Endodermal cell (in vitro differentiated cells): ENCODE measurements around the gene GRIK3. TPM values are rescaled to one million over a fixed set of nuclear protein-coding genes. Genes with fewer than 3 reads are reported as not detected.

Experiments used
- DNase-seq: peaks from one replicate; pipeline ENCODE4 v3.0.0-alpha.2; 2017
- H3K27ac ChIP-seq: 2 replicates; pipeline ENCODE4 v1.5.1; 2013; ENCODE audit warnings: mild to moderate bottlenecking, low read depth, low read length, moderate library complexity
- H3K27me3 ChIP-seq: 2 replicates; pipeline ENCODE4 v1.6.1; 2013; ENCODE audit warnings: mild to moderate bottlenecking, low read length, moderate library complexity; ENCODE audit not compliant: insufficient read depth, control insufficient read depth, poor library complexity, severe bottlenecking
- H3K36me3 ChIP-seq: 2 replicates; pipeline ENCODE4 v1.7.0; 2013; ENCODE audit warnings: mild to moderate bottlenecking, low read length, moderate library complexity; ENCODE audit not compliant: control insufficient read depth, insufficient read depth
- H3K4me1 ChIP-seq: one replicate; pipeline ENCODE4 v1.7.0; 2013; ENCODE audit warnings: low read length; ENCODE audit not compliant: control insufficient read depth, insufficient read depth
- H3K4me3 ChIP-seq: 2 replicates; pipeline ENCODE4 v1.5.1; 2013; ENCODE audit warnings: mild to moderate bottlenecking, low read length, moderate library complexity
- H3K9ac ChIP-seq: 2 replicates; pipeline ENCODE4 v1.6.1; 2013; ENCODE audit warnings: mild to moderate bottlenecking, low read length, moderate library complexity; ENCODE audit not compliant: poor library complexity, severe bottlenecking; ENCODE audit errors: extremely low read depth
- H3K9me3 ChIP-seq: 2 replicates; pipeline ENCODE4 v1.6.1; 2013; ENCODE audit warnings: mild to moderate bottlenecking, low read length, moderate library complexity; ENCODE audit not compliant: control insufficient read depth
- H3K27ac Mint-ChIP-seq: 2 replicates; pipeline ENCODE4 v1.8.0; 2020; ENCODE audit warnings: mixed read lengths
- H3K27me3 Mint-ChIP-seq: 2 replicates; pipeline ENCODE4 v1.8.0; 2021; ENCODE audit warnings: mild to moderate bottlenecking, mixed read lengths; ENCODE audit not compliant: insufficient read depth
- H3K36me3 Mint-ChIP-seq: 2 replicates; pipeline ENCODE4 v1.8.0; 2020; ENCODE audit warnings: low read depth, mixed read lengths
- H3K4me1 Mint-ChIP-seq: 2 replicates; pipeline ENCODE4 v1.8.0; 2020; ENCODE audit warnings: mixed read lengths
- H3K4me3 Mint-ChIP-seq: 2 replicates; pipeline ENCODE4 v1.8.0; 2020; ENCODE audit warnings: mild to moderate bottlenecking, moderate library complexity, mixed read lengths
- H3K9me3 Mint-ChIP-seq: 2 replicates; pipeline ENCODE4 v1.8.0; 2020; ENCODE audit warnings: mild to moderate bottlenecking, mixed read lengths
- WGBS, 2 experiments: methylation state at CpG; one replicate each; pipeline versions ENCODE4 v1.1.5 to v1.1.7; 2013; ENCODE audit warnings: missing lambda C conversion rate in 2 of 2, mixed read lengths in 1 of 2; ENCODE audit not compliant: insufficient coverage in 1 of 2, insufficient read length in 1 of 2; 5-methylcytosine and 5-hydroxymethylcytosine counted together
- total RNA-seq, 2 donors: library from RNA; stranded (reverse); fragmentation: NEBNext Ultra II Directional in 1 of 2; extraction: Animal tissue kit (Norgen Biotek cat#: 25700) in 1 of 2; gene quantifications; 2 replicates in 1 of 2; 3 replicates in 1 of 2; pipeline ENCODE4 v1.2.1, GENCODE V29; 2021
- TF ChIP-seq, protein P1 (sequence below): fragments of 200-600 bp; sonication (generic); conservative IDR thresholded peaks from 2 replicates; pipeline ENCODE4 v1.5.0; 2021; ENCODE audit warnings: antibody characterized with exemption, mild to moderate bottlenecking

The GRIK3 gene
- total RNA-seq, 2 donors from 2014 or later, result 13.4 to 32.4 TPM

DNA sequence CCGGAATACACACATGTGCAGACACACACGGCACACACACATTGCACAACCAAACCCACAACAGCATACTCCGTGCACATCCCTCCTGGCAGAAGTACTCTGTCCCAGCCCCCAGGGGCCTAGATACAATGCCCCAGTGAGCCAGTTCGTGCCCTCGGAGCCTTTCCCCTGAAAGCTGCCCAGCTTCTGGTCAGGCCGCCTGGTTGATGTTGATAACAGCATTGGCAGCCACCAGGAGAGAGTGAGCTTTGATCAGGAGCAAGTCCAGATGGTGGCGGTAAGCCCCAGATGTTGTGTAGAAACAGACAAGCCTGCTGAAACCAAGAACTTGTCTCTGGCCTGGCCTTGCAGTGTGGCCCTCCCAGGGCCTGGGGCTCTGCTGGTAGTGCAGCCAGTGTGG, 109.1 kb downstream of the GRIK3 start:
- Histone ChIP-seq H3K27ac (no peak overlapping the region), H3K27me3 (no peaks in the 10 kb centered on the region), H3K9ac (no peak overlapping the region), H3K36me3 (no peaks in the 10 kb centered on the region), H3K9me3 (no peaks in the 10 kb centered on the region), H3K4me3 (no peak overlapping the region), H3K4me1 (no peaks in the 10 kb centered on the region)
- no peak for DNase-seq
- no peak overlapping the region for H3K4me3 Mint-ChIP-seq
- H3K9me3 Mint-ChIP-seq, result no peaks in the 10 kb centered on the region
- H3K36me3 Mint-ChIP-seq, result no peaks in the 10 kb centered on the region
- WGBS, 2 experiments, result 89 to 97% methylated on average over 3 to 7 of the region's 7 CpGs
- TF ChIP-seq, protein P1, sequence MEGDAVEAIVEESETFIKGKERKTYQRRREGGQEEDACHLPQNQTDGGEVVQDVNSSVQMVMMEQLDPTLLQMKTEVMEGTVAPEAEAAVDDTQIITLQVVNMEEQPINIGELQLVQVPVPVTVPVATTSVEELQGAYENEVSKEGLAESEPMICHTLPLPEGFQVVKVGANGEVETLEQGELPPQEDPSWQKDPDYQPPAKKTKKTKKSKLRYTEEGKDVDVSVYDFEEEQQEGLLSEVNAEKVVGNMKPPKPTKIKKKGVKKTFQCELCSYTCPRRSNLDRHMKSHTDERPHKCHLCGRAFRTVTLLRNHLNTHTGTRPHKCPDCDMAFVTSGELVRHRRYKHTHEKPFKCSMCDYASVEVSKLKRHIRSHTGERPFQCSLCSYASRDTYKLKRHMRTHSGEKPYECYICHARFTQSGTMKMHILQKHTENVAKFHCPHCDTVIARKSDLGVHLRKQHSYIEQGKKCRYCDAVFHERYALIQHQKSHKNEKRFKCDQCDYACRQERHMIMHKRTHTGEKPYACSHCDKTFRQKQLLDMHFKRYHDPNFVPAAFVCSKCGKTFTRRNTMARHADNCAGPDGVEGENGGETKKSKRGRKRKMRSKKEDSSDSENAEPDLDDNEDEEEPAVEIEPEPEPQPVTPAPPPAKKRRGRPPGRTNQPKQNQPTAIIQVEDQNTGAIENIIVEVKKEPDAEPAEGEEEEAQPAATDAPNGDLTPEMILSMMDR, result no peak
- no peak overlapping the region for H3K27ac Mint-ChIP-seq
- peaks cover 11% of the 10 kb centered on the region for H3K4me1 Mint-ChIP-seq
- peaks cover 2% of the 10 kb centered on the region for H3K27me3 Mint-ChIP-seq

DNA sequence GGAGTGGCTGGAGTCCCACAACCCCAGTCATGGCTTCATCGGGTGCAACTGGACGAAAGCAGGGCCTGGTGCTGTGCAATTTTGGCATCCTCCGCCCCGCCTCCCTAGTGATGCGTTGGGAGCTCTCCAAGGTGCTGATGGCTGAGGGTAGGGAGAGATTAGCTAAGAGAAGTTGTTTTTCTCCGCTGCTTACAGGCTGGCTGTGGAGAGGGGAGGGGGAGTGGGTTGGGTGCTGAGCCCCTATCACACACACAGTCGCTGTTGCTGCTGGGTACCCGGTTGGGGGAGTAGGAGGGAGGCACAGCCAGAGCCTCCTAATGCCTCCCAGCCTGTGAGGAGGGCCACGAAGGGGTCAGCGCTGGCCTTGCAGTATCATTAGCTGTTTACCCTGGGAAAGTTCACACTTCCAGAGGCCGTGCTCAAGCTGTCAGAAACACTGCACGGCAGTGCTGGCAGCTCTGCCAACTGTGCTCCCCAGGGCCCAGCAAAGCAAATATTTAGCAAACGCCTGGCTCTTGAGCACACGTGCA, 110.0 kb downstream of the GRIK3 start:
- no peak overlapping the region for H3K27ac Mint-ChIP-seq
- TF ChIP-seq, protein P1, result no peak
- H3K36me3 Mint-ChIP-seq, result no peaks in the 10 kb centered on the region
- peaks cover 2% of the 10 kb centered on the region for H3K27me3 Mint-ChIP-seq
- no peak overlapping the region for H3K4me3 ChIP-seq
- WGBS, 2 experiments, result 34 to 40% methylated on average over 7 to 14 of the region's 14 CpGs
- no peaks in the 10 kb centered on the region for H3K9me3 Mint-ChIP-seq
- peaks cover 11% of the 10 kb centered on the region for H3K4me1 Mint-ChIP-seq
- peak; percentile 97 for DNase-seq
- H3K9ac ChIP-seq, result no peak overlapping the region
- no peak overlapping the region for H3K4me3 Mint-ChIP-seq
- H3K27ac ChIP-seq, result no peak overlapping the region
- no peaks in the 10 kb centered on the region for H3K27me3 ChIP-seq
- H3K4me1 ChIP-seq, result no peaks in the 10 kb centered on the region
- no peaks in the 10 kb centered on the region for H3K9me3 ChIP-seq
- H3K36me3 ChIP-seq, result no peaks in the 10 kb centered on the region

DNA sequence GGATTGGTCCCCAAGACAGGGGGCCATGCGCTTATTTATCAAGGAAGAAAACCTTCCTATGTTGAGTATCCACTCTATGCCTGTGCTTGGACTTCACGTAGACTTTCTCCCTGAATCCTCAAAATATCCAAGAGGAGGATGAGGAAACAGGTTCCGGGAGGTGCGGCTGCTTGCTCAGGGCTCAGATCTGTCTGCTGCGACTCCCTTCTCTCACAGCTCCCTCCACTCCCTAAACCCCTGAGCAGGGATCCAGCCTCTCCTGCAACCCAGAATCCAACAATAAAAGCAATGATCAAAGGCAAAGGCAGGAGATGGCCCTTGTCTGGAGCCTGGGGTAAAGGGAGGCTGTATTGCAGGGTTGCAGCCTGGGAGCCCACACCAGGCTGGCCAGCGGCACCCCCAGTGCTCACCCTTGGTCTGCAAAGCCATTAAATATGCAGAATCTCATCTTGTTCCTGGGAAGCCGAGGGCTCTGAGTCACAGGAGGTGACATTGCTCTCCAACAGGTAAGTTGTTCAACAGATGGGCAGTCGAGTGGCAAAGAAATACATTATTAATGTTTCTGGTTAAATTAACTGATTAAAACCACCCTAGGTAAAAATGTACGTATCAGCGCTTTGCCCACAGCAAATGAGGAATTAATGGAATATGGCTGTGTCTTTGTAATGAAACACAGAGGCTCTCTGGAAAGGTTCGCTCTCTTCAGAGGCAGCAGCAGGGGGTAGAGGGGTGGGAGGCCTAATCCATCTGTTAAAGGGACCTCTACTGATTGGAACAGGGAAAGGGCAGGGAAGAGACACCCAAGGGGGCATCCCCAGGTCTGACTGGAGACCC, 111.5 kb downstream of the GRIK3 start:
- 62 to 73% methylated on average over 8 to 11 of the region's 11 CpGs for WGBS, 2 experiments
- DNase-seq, result peak; percentile 66
- Mint-ChIP-seq H3K4me1 (peaks cover 11% of the 10 kb centered on the region), H3K27ac (no peak overlapping the region), H3K4me3 (no peak overlapping the region), H3K36me3 (no peaks in the 10 kb centered on the region), H3K27me3 (peaks cover 2% of the 10 kb centered on the region), H3K9me3 (no peaks in the 10 kb centered on the region)
- H3K9me3 ChIP-seq, result no peaks in the 10 kb centered on the region
- H3K27me3 ChIP-seq, result no peaks in the 10 kb centered on the region
- H3K36me3 ChIP-seq, result no peaks in the 10 kb centered on the region
- H3K4me1 ChIP-seq, result no peaks in the 10 kb centered on the region
- H3K27ac ChIP-seq, result no peak overlapping the region
- no peak overlapping the region for H3K9ac ChIP-seq
- TF ChIP-seq, protein P1, result no peak
- no peak overlapping the region for H3K4me3 ChIP-seq
